CD14-positive monocyte (primary cell): ENCODE measurements around the gene SORBS2. TPM values are rescaled to one million over a fixed set of nuclear protein-coding genes. Genes with fewer than 3 reads are reported as not detected.

Experiments
- DNase-seq, 3 donors: peaks; one replicate each; pipeline ENCODE4 v3.0.0-alpha.2; 2011 to 2022
- H2AFZ ChIP-seq: 2 replicates; pipeline ENCODE4 v1.6.0; 2012; ENCODE audit warnings: mild to moderate bottlenecking, low read depth, low read length, inconsistent platforms; ENCODE audit not compliant: insufficient read depth, poor library complexity, severe bottlenecking
- H3K27ac ChIP-seq, 2 donors: 1 replicate in 1 of 2; 2 replicates in 1 of 2; pipeline ENCODE4 v1.5.1; 2012 to 2013; ENCODE audit warnings: low read length in 2 of 2, control low read depth in 1 of 2, inconsistent platforms in 1 of 2, low read depth in 1 of 2, mild to moderate bottlenecking in 1 of 2
- H3K27me3 ChIP-seq, 2 donors: one replicate each; pipeline versions ENCODE4 v1.6.0 to v1.6.1; 2011 to 2013; ENCODE audit warnings: low read length in 2 of 2; ENCODE audit not compliant: control insufficient read depth in 2 of 2, insufficient read depth in 2 of 2
- H3K36me3 ChIP-seq, 2 donors: replicated peaks in 1 of 2; 1 replicate in 1 of 2; 2 replicates in 1 of 2; pipeline versions ENCODE4 v1.5.1 to v1.6.1; 2012 to 2013; ENCODE audit warnings: low read length in 2 of 2, control low read depth in 1 of 2, inconsistent platforms in 1 of 2, mild to moderate bottlenecking in 1 of 2; ENCODE audit not compliant: insufficient read depth in 2 of 2, control insufficient read depth in 1 of 2
- H3K4me1 ChIP-seq, 2 donors: 1 replicate in 1 of 2; 2 replicates in 1 of 2; pipeline versions ENCODE4 v1.5.1 to v1.6.1; 2012 to 2013; ENCODE audit warnings: low read length in 2 of 2, control low read depth in 1 of 2, inconsistent platforms in 1 of 2, mild to moderate bottlenecking in 1 of 2, moderate library complexity in 1 of 2; ENCODE audit not compliant: insufficient read depth in 2 of 2, control insufficient read depth in 1 of 2
- H3K4me2 ChIP-seq: replicated peaks from 2 replicates; pipeline ENCODE3; 2012; ENCODE audit warnings: low read length, moderate library complexity, mild to moderate bottlenecking; ENCODE audit not compliant: poor library complexity, severe bottlenecking; ENCODE audit errors: extremely low read depth
- H3K4me3 ChIP-seq, 3 experiments: fragments of 200-600 bp in 1 of 3; sonication (generic) in 1 of 3; replicated peaks in 1 of 3; 1 replicate in 2 of 3; 2 replicates in 1 of 3; pipeline ENCODE4 v1.5.1; 2011 to 2013; ENCODE audit warnings: low read length in 3 of 3, mild to moderate bottlenecking in 3 of 3, control low read depth in 2 of 3, low read depth in 2 of 3, inconsistent platforms in 1 of 3, moderate library complexity in 1 of 3
- H3K79me2 ChIP-seq: 2 replicates; pipeline ENCODE4 v1.6.0; 2012; ENCODE audit warnings: mild to moderate bottlenecking, control low read depth, inconsistent platforms, low read length, moderate library complexity; ENCODE audit not compliant: insufficient read depth
- H3K9ac ChIP-seq: 2 replicates; pipeline ENCODE4 v1.6.0; 2017; ENCODE audit warnings: low read length, mild to moderate bottlenecking; ENCODE audit not compliant: insufficient read depth, poor library complexity, severe bottlenecking
- H3K9me3 ChIP-seq, 2 donors: replicated peaks in 1 of 2; 1 replicate in 1 of 2; 2 replicates in 1 of 2; pipeline versions ENCODE4 v1.5.1 to v1.6.1; 2012 to 2013; ENCODE audit warnings: low read length in 2 of 2, control low read depth in 1 of 2; ENCODE audit not compliant: control insufficient read depth in 1 of 2, insufficient read depth in 1 of 2
- H4K20me1 ChIP-seq: 2 replicates; pipeline ENCODE4 v1.6.0; 2012; ENCODE audit warnings: mild to moderate bottlenecking, low read length, control low read depth, moderate library complexity; ENCODE audit not compliant: insufficient read depth
- H3K27ac Mint-ChIP-seq, 7 donors: one replicate each; pipeline ENCODE4 v1.8.0; 2020; ENCODE audit warnings: mild to moderate bottlenecking in 7 of 7, mixed read lengths in 7 of 7, moderate library complexity in 6 of 7, inconsistent platforms in 2 of 7
- H3K27me3 Mint-ChIP-seq, 3 donors: one replicate each; pipeline ENCODE4 v1.8.0; 2021 to 2022; ENCODE audit warnings: low read depth in 3 of 3, mild to moderate bottlenecking in 3 of 3, mixed read lengths in 3 of 3, moderate library complexity in 3 of 3, inconsistent platforms in 1 of 3
- H3K36me3 Mint-ChIP-seq, 2 donors: one replicate each; pipeline ENCODE4 v1.8.0; 2020; ENCODE audit warnings: mixed read lengths in 2 of 2, inconsistent platforms in 1 of 2, mild to moderate bottlenecking in 1 of 2
- H3K4me1 Mint-ChIP-seq: one replicate; pipeline ENCODE4 v1.8.0; 2020; ENCODE audit warnings: mild to moderate bottlenecking, mixed read lengths
- H3K4me3 Mint-ChIP-seq, 2 donors: one replicate each; pipeline ENCODE4 v1.8.0; 2020; ENCODE audit warnings: mild to moderate bottlenecking in 2 of 2, mixed read lengths in 2 of 2, moderate library complexity in 1 of 2
- H3K9me3 Mint-ChIP-seq, 7 donors: one replicate each; pipeline ENCODE4 v1.8.0; 2020 to 2022; ENCODE audit warnings: mixed read lengths in 7 of 7, mild to moderate bottlenecking in 6 of 7, moderate library complexity in 6 of 7, inconsistent platforms in 2 of 7
- WGBS: methylation state at CpG from one replicate; pipeline ENCODE4 v1.1.5; 2013; ENCODE audit warnings: missing lambda C conversion rate; ENCODE audit not compliant: insufficient coverage; 5-methylcytosine and 5-hydroxymethylcytosine counted together
- intact Hi-C, 2 donors: fragments of 100-400 bp; cut with micrococcal nuclease; formaldehyde crosslinking; loops; one replicate each; pipeline versions ENCODE4 v1.15.0 to v1.15.1; 2023
- polyA plus RNA-seq, 3 donors: library from polyadenylated mRNA; depleted of rRNA in 1 of 3; unstranded in 2 of 3; stranded (reverse) in 1 of 3; fragments of 300-500 nt in 2 of 3; fragments of >200 nt in 1 of 3; fragmentation: Illumina TruSeq in 2 of 3; gene quantifications; 1 replicate in 2 of 3; 2 replicates in 1 of 3; pipeline ENCODE4 v1.2.3, GENCODE V29; 2012 to 2021
- TF ChIP-seq, protein P1 (sequence below): fragments of 200-600 bp; IDR thresholded peaks from one replicate; pipeline ENCODE4 v1.8.0; 2022; ENCODE audit warnings: antibody characterized with exemption, mild to moderate bottlenecking

The SORBS2 gene
- polyA plus RNA-seq, 3 donors = not detected

DNA sequence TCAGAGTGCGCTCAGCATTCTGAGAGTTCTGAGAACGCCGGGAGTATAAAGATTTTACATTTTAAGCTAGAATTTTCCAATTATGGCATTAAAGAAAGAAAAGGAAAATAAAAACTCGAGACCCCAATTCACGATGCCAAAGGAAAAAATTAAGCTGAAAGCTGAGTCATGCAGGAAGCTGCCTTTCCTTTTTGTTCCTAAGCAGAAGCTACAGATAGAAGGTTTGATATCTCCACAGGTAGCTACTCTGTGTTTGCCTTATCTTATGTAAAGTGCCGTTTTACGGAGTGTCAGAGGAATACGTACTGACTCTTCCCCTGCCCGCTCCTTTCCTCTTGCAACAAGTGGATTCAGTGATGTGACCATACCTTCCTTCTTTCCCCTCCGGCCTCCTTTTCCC, 10.8 kb upstream of the SORBS2 start:
- no peak overlapping the region for H3K27ac Mint-ChIP-seq

GRCh38 chr4:185821029-185821419, 9.0 kb upstream of the SORBS2 start:
- no peaks in the 10 kb centered on the region for H4K20me1 ChIP-seq
- H2AFZ ChIP-seq = no peak overlapping the region
- Mint-ChIP-seq H3K27ac (no peak overlapping the region), H3K4me1 (no peaks in the 10 kb centered on the region), H3K9me3 (peaks cover 0 to 9% (median 0%) of the 10 kb centered on the region in 7 donors), H3K36me3 (no peaks in the 10 kb centered on the region), H3K27me3 (peaks cover 0 to 3% (median 2%) of the 10 kb centered on the region in 3 donors), H3K4me3 (no peak overlapping the region)
- H3K36me3 ChIP-seq = no peaks in the 10 kb centered on the region
- H3K9ac ChIP-seq = no peak overlapping the region
- H3K79me2 ChIP-seq = no peaks in the 10 kb centered on the region
- no peak overlapping the region for H3K4me2 ChIP-seq
- intact Hi-C loops = no loop called here
- no peak overlapping the region for H3K4me3 ChIP-seq
- H3K27me3 ChIP-seq = peaks cover 0 to 4% of the 10 kb centered on the region in 2 donors
- H3K27ac ChIP-seq = no peak overlapping the region
- H3K9me3 ChIP-seq = no peaks in the 10 kb centered on the region
- WGBS = 90% methylated on average over 10 of the region's 11 CpGs
- DNase-seq = no peak
- H3K4me1 ChIP-seq = no peaks in the 10 kb centered on the region
- TF ChIP-seq, protein P1, sequence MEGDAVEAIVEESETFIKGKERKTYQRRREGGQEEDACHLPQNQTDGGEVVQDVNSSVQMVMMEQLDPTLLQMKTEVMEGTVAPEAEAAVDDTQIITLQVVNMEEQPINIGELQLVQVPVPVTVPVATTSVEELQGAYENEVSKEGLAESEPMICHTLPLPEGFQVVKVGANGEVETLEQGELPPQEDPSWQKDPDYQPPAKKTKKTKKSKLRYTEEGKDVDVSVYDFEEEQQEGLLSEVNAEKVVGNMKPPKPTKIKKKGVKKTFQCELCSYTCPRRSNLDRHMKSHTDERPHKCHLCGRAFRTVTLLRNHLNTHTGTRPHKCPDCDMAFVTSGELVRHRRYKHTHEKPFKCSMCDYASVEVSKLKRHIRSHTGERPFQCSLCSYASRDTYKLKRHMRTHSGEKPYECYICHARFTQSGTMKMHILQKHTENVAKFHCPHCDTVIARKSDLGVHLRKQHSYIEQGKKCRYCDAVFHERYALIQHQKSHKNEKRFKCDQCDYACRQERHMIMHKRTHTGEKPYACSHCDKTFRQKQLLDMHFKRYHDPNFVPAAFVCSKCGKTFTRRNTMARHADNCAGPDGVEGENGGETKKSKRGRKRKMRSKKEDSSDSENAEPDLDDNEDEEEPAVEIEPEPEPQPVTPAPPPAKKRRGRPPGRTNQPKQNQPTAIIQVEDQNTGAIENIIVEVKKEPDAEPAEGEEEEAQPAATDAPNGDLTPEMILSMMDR = no peak

More for the DNA sequence above, 10.8 kb upstream of the SORBS2 start:
- Mint-ChIP-seq H3K9me3 (peaks cover 0 to 9% (median 0%) of the 10 kb centered on the region in 7 donors), H3K27me3 (peaks cover 0 to 3% (median 0%) of the 10 kb centered on the region in 3 donors), H3K36me3 (no peaks in the 10 kb centered on the region), H3K4me1 (no peaks in the 10 kb centered on the region), H3K4me3 (no peak overlapping the region)
- Histone ChIP-seq H2AFZ (no peak overlapping the region), H3K9me3 (no peaks in the 10 kb centered on the region), H3K4me3 (no peak overlapping the region), H3K27ac (no peak overlapping the region), H3K79me2 (no peaks in the 10 kb centered on the region), H3K4me1 (no peaks in the 10 kb centered on the region), H4K20me1 (no peaks in the 10 kb centered on the region), H3K9ac (no peak overlapping the region), H3K36me3 (no peaks in the 10 kb centered on the region), H3K4me2 (no peak overlapping the region), H3K27me3 (no peaks in the 10 kb centered on the region)
- intact Hi-C loops = no loop called here
- TF ChIP-seq, protein P1 = no peak
- 54% methylated on average over 5 of the region's 10 CpGs for WGBS
- DNase-seq = no peak
